Heart right ventricle (tissue), 16 donors: ENCODE results near the gene UBASH3B. TPM values are rescaled to one million over a fixed set of nuclear protein-coding genes. Genes with fewer than 3 reads are reported as not detected.

Source experiments
- ATAC-seq, 8 donors: fragments of 200-7000 bp; cut with Tn5 transposase; one replicate each; pipeline ENCODE4 v1.9.1; 2020; ENCODE audit warnings: mild to moderate bottlenecking in 8 of 8, moderate library complexity in 8 of 8, moderate number of reproducible peaks in 1 of 8
- DNase-seq, 2 donors: peaks; one replicate each; pipeline ENCODE4 v3.0.0-alpha.2; 2020
- H3K27ac ChIP-seq, 10 donors: fragments of 200-600 bp; sonication (generic) in 2 of 10; one replicate each; pipeline versions ENCODE4 v1.5.0 to v1.8.0; 2020 to 2022; ENCODE audit warnings: mild to moderate bottlenecking in 3 of 10
- H3K27me3 ChIP-seq, 7 donors: fragments of 200-600 bp; one replicate each; pipeline ENCODE4 v1.8.0; 2021 to 2022; ENCODE audit warnings: mild to moderate bottlenecking in 2 of 7
- H3K36me3 ChIP-seq, 9 donors: fragments of 200-600 bp; sonication (generic) in 1 of 9; one replicate each; pipeline versions ENCODE4 v1.5.0 to v1.8.0; 2020 to 2022; ENCODE audit warnings: mild to moderate bottlenecking in 2 of 9
- H3K4me1 ChIP-seq, 9 donors: fragments of 200-600 bp; sonication (generic) in 1 of 9; one replicate each; pipeline versions ENCODE4 v1.5.0 to v1.8.0; 2020 to 2022; ENCODE audit warnings: mild to moderate bottlenecking in 4 of 9
- H3K4me3 ChIP-seq, 10 donors: fragments of 200-600 bp; sonication (generic) in 2 of 10; one replicate each; pipeline versions ENCODE4 v1.5.0 to v1.8.0; 2020 to 2022; ENCODE audit warnings: mild to moderate bottlenecking in 7 of 10, moderate library complexity in 2 of 10
- H3K9me3 ChIP-seq, 11 donors: fragments of 200-600 bp in 10 of 11; sonication (generic) in 2 of 11; one replicate each; pipeline versions ENCODE4 v1.5.0 to v1.8.0; 2013 to 2022; ENCODE audit warnings: mild to moderate bottlenecking in 2 of 11, control low read depth in 1 of 11, moderate library complexity in 1 of 11
- WGBS, 2 donors: extraction: QIAGEN DNeasy Blood & Tissue Kit; methylation state at CpG; one replicate each; pipeline ENCODE4 v1.1.7; 2013; ENCODE audit warnings: inconsistent platforms in 1 of 2; 5-methylcytosine and 5-hydroxymethylcytosine counted together
- intact Hi-C, 10 donors: fragments of 100-400 bp; cut with DNase I; formaldehyde crosslinking; loops; one replicate each; pipeline versions ENCODE4 v1.11.1 to v1.14.2; 2022
- polyA plus RNA-seq, 2 donors: library from polyadenylated mRNA; stranded (reverse); fragments of 200-250 nt; gene quantifications; one replicate each; pipeline ENCODE4 v1.2.3, GENCODE V29; 2013
- total RNA-seq, 10 donors: library from RNA; stranded (reverse); fragmentation: NEBNext Ultra II Directional in 3 of 10; extraction: Animal tissue kit (Norgen Biotek cat#: 25700) in 3 of 10; gene quantifications; one replicate each; pipeline versions ENCODE4 v1.2.1 to v1.2.4, GENCODE V29; 2021 to 2023
- TF ChIP-seq, protein P1 (sequence below), 9 donors: fragments of 200-600 bp; sonication (generic) in 2 of 9; IDR thresholded peaks; one replicate each; pipeline versions ENCODE4 v1.5.0 to v1.8.0; 2021 to 2022; ENCODE audit warnings: antibody characterized with exemption in 9 of 9, mild to moderate bottlenecking in 5 of 9, moderate library complexity in 1 of 9
- donor health status: Arrhythmogenic right ventricular cardiomyopathy.
- donor health status: ischemic (EF 13 %, LVEDD 7.1; RV severe dilation, severe dysfunction).
- donor health status: healthy with polysubstance abuse.
- donor health status: DM: no; HTN: yes; CAD: no.
- donor health status: DM: no; HTN: no; CAD: no.
- donor health status: ischemic (EF 25% LVEDD 6.9; RV normal size, moderate dysfunction).
- donor health status: ischemic (EF 25% LVEDD 5.7; RV mildly dilated, moderate dysfunction).
- donor health status: healthy.
- donor health status: DM: yes; HTN: yes; CAD: no.
- donor health status: Ischemic cardiomyopathy.
- donor health status: ischemic (EF 35%, LVEDD 5.7; RV mildly dilated, moderate dysfunction).
- donor health status: nonischemic (EF 11% LVEDD 7.7; RV severe dilation, severe dysfunction).
- donor health status: DM: yes; HTN: yes; CAD: no.
- donor health status: PGD.
- donor health status: ischemic (EF 29% LVEDD 5.4; RV normal size, mild dysfunction).
- donor health status: nonischemic (EF 23%, LVEDD 6.1; RV moderate dilation, normal function).

UBASH3B gene
- total and polyA plus RNA-seq, 12 donors, result 0.51 to 8.0 (median 1.5) TPM

DNA sequence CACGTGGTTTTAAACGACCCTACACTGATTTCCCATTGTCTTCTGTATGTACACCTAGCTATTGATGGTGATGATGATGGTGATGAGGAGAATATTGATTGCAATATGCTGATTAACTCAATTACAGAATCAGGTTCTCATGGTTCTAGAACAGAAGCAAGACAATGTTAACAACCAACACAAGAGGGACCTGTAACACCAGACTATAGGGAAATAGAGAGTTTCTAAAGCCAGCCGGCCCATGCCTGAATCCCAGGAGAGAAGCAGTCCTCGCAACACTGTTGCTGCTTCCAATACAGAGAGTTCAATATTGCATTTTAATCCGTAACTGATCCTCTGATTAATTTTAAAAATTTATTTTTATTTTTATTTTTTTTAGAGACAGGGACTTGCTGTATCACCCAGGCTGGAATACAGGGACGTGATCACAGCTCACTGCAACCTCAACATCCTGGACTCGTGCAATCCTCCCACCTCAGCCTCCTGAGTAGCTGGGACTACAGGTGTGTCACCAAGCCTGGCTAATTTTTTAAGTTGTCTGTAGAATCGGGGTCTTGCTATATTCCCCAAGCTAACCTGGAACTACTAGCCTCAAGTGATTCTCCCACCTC is 22.2 kb upstream of the UBASH3B start:
- H3K36me3 ChIP-seq, result no peaks in the 10 kb centered on the region
- 46 to 56% methylated on average over 8 of the region's 8 CpGs for WGBS, 2 donors
- DNase-seq, result peak in 1 of 2 donors; percentile 29
- ATAC-seq, result peak in 6 of 8 donors; percentile 70 to 84 (median 72)
- no peak overlapping the region for H3K4me3 ChIP-seq
- peaks cover 0 to 7% (median 0%) of the 10 kb centered on the region in 9 donors for H3K4me1 ChIP-seq
- peaks cover 0 to 32% (median 20%) of the 10 kb centered on the region in 7 donors for H3K27me3 ChIP-seq
- TF ChIP-seq, protein P1, sequence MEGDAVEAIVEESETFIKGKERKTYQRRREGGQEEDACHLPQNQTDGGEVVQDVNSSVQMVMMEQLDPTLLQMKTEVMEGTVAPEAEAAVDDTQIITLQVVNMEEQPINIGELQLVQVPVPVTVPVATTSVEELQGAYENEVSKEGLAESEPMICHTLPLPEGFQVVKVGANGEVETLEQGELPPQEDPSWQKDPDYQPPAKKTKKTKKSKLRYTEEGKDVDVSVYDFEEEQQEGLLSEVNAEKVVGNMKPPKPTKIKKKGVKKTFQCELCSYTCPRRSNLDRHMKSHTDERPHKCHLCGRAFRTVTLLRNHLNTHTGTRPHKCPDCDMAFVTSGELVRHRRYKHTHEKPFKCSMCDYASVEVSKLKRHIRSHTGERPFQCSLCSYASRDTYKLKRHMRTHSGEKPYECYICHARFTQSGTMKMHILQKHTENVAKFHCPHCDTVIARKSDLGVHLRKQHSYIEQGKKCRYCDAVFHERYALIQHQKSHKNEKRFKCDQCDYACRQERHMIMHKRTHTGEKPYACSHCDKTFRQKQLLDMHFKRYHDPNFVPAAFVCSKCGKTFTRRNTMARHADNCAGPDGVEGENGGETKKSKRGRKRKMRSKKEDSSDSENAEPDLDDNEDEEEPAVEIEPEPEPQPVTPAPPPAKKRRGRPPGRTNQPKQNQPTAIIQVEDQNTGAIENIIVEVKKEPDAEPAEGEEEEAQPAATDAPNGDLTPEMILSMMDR (IDR thresholded peaks at IDR 0.05), result peak; percentile 22 to 71 (median 56)
- no peaks in the 10 kb centered on the region for H3K9me3 ChIP-seq
- no peak overlapping the region for H3K27ac ChIP-seq
- intact Hi-C loops, result loop anchor here (1.0 to 10.0 kb wide), 8 partner anchors 49 to 229 kb away; no protein-coding TSS in a partner anchor

DNA sequence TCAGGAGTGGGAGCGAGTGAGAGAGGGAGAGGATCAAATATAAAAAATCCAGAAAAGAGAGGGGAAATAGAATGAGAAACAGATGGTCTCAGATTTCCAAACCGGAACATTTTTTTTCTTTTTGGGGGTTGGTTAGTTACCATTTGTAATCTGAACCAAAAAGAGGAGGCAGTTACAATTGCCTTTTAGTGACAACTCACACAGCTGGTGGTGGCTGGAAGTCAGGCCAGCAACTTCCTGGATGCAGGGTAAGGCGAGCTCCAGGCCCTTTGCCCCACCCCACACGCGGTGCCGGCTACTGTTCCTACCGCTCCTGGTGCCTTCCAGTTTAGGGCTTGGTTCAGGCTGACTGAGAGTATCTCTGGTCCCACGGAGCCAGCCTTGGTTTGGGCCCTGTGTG is 21.0 kb upstream of the UBASH3B start:
- peak in 3 of 8 donors; percentile 56 to 57 (median 56) for ATAC-seq
- Histone ChIP-seq H3K4me3 (no peak overlapping the region), H3K27ac (no peak overlapping the region), H3K27me3 (peaks cover 0 to 32% (median 20%) of the 10 kb centered on the region in 7 donors), H3K9me3 (no peaks in the 10 kb centered on the region), H3K36me3 (no peaks in the 10 kb centered on the region), H3K4me1 (peaks cover 0 to 4% (median 0%) of the 10 kb centered on the region in 9 donors)
- WGBS, 2 donors, result 56 to 66% methylated on average over 8 of the region's 8 CpGs
- no peak for DNase-seq
- intact Hi-C loops, result loop anchor here in 6 of 10 donors (5.0 to 10.0 kb wide), 5 partner anchors 148 to 228 kb away; no protein-coding TSS in a partner anchor
- TF ChIP-seq, protein P1 (IDR thresholded peaks at IDR 0.05), result no peak

DNA sequence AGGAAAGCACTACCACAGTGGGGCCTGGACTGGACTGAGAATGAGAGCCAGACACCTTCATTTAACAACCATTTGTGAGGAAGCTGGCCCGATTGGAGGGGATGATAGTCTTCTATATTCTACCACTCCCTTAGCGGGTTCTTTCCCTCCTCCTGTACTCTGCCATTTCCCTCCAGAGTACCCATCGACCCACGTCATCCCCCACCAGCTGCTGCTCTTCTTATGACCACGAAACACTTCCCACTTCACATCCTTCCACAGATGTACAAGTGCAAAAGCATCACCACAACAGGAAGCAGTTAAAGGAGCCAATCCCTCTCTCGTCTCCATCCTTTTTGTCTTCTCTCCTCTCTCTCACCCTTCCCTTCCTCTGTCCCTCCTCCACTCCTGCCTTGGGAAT is 18.0 kb upstream of the UBASH3B start:
- no peaks in the 10 kb centered on the region for H3K36me3 ChIP-seq
- TF ChIP-seq, protein P1 (IDR thresholded peaks at IDR 0.05), result no peak
- ATAC-seq (peak in 1 of 8 donors; percentile 44), DNase-seq (no peak)
- H3K9me3 ChIP-seq, result no peaks in the 10 kb centered on the region
- H3K4me3 ChIP-seq, result no peak overlapping the region
- intact Hi-C loops, result loop anchor here in 1 of 10 donors (10.0 kb wide), 1 partner anchor 217 kb away; no protein-coding TSS in a partner anchor
- H3K27me3 ChIP-seq, result peaks cover 0 to 11% (median 1%) of the 10 kb centered on the region in 7 donors
- H3K27ac ChIP-seq, result no peak overlapping the region
- peaks cover 0 to 5% (median 0%) of the 10 kb centered on the region in 9 donors for H3K4me1 ChIP-seq
- 57 to 65% methylated on average over 6 of the region's 6 CpGs for WGBS, 2 donors

- Histone ChIP-seq H3K4me3 (no peak overlapping the region), H3K27me3 (no peaks in the 10 kb centered on the region), H3K27ac (no peak overlapping the region), H3K36me3 (no peaks in the 10 kb centered on the region), H3K9me3 (no peaks in the 10 kb centered on the region), H3K4me1 (peaks cover 0 to 14% (median 0%) of the 10 kb centered on the region in 9 donors)
- WGBS, 2 donors, result 38 to 53% methylated on average over 4 of the region's 4 CpGs
- intact Hi-C loops, result no loop called here
- DNase-seq (no peak), ATAC-seq (peak in 5 of 8 donors; percentile 14 to 70 (median 42))
- TF ChIP-seq, protein P1 (IDR thresholded peaks at IDR 0.05), result no peak
These were observed 13.0 kb upstream of the UBASH3B start for GRCh38 chr11:122642472-122642922.
